Activated CD4-positive, alpha-beta T cell treated with anti-CD3 and anti-CD28 coated beads, Interleukin-2, amount 50 U/mL, for 16 hours (primary cell): ENCODE results near the gene EDAR.

Experiments used
- DNase-seq: peaks from one replicate; pipeline ENCODE4 v3.0.0-alpha.2; 2020

The EDAR gene

DNA sequence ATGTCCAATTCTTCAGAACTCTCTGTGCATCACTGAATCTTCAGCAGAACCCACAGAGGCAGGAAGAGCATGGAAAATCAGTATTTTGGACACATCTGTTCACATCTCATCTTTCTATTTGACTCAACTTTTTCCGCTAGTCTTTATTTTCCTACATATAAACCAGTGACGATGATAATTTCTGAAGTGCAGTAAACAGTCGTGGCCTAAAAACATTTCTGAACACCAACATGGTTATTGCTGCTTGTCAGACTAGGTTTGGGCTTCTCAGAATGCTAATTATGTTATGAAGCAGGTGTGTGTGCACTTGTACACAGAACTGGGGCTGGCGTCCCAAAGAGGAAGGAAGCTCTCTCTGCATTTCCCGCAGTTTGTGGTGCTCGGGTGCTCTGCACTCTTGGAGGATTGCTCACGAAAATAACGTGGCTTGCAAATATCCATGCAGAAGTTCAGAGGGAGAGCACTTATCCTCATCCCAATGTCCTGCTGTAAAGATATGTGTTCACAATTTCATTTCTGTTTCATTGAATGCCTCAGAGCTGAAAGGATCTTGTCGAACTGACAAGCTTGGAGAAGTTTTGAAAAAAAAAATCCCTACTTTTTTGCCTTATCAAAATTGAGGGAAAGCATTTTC lies 50.8 kb downstream of the EDAR start:
- DNase-seq: peak; percentile 38

- DNase-seq: no peak
These were observed 51.5 kb downstream of the EDAR start for GRCh38 chr2:108937367-108938017.

GRCh38 chr2:108936866-108937265 lies 52.2 kb downstream of the EDAR start:
- no peak for DNase-seq

DNA sequence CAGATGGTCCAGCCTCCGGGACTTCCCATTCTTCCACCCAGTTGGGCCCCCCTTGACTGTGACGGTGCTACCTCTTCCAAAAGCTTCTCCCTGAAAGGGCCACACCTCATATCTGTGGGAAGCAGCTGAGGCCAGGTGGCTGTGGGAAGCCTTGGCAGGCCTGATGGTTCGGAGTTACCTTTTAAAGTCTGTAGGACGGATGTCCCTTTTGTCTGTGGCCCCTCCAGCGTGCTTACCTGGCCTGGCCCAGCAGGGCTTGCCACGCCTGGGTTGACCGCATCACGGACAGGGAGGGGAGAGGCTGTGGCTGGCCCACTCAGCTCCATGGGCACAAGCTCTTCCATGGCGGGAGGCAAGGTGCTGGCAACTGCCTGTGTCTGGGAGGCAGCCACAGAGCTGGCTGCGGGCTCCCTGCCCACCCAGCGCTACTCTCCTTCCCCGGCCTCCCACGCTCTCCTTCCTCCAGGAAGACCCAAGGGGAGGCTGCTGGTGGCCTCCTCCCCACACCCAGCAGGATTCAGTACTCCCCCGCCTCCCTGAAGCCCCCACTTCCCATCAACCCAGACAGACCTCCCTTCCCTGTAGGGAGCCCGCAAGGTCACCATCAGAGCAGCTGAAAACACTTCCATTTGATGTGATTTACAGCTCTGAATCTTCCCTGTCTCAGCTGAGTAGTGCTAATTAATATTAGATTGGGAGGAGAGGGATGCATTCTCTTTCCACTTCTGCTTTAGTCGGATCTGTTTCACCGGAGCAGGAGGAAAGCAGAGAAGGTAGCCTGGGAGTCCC lies 52.8 kb downstream of the EDAR start:
- no peak for DNase-seq

- DNase-seq: no peak
These were observed 53.7 kb downstream of the EDAR start for GRCh38 chr2:108935271-108935741.

GRCh38 chr2:108934583-108935245 lies 54.3 kb downstream of the EDAR start:
- no peak for DNase-seq

- DNase-seq: no peak
These were observed 54.9 kb downstream of the EDAR start for GRCh38 chr2:108934151-108934550.

DNA sequence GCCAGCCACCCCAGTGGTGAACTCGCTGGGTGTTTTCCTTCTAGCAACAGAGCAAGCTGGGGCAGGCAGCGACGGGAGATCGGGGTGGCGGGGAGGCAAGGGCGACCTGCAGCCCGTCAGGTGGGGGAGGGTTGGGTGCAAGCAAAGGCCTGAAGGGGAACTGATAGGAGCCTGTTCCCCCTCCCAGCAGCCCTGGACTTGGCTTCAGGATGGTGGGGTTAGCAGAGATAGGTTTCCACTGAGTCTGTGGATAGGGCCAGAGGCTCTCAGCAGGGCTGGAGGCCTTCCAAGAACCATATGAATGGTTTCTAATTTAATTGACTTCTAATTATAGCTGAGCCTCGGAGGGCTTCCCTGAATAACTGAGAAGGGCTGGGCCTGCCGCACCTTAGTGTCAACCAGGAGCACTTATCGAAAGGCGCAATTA lies 55.3 kb downstream of the EDAR start:
- DNase-seq: no peak

- no peak for DNase-seq
These were observed 56.2 kb downstream of the EDAR start for GRCh38 chr2:108932736-108933332.

DNA sequence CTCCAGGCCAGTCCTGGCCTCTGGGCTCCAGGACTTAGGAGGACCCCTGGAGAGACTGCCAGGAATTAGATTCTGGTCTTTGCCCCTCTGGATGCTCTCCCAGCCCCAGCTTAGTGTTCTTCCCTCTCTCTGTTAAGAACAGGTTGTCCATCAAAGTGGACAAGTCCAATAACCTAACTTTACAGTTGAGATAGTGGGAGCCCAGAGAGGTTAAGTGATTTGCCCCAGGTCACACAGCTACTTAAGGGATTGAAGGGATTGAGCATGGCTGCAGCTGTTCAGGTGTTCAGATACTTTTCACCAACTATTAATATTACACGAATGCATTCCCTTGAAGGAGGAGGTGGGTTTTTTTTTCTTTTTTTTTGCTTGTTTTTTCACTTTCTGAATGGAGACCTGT lies 57.6 kb downstream of the EDAR start:
- no peak for DNase-seq

DNA sequence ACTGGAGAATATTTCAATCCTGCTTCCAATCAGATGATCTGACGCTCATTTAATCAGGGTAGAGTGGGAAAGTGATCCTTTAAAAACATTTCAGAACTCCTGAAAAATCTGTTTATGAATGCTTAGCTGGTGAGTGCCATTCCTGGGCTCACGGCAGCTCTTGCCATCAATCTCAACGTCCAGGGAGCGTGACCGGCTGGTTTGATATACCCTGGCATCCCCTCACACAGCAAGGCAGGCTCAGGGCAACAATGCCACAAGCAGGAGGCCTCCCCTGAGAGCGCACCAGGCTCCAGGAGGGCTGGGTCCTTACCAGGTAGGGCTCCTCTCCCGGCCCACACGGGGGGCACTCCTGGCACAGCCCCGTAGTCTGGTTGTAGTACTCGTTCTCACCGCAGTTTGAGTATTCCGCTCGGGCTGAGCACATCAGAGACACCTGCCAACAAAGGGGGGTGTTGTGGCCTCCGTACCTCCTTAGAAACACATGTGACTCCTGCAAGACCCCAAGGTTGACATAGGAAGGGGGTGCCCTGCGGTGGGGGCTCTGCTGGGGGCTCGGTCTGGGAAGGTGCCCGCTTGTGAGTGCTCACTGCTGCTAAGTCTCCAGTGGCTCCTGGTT lies 59.1 kb downstream of the EDAR start:
- DNase-seq: no peak

DNA sequence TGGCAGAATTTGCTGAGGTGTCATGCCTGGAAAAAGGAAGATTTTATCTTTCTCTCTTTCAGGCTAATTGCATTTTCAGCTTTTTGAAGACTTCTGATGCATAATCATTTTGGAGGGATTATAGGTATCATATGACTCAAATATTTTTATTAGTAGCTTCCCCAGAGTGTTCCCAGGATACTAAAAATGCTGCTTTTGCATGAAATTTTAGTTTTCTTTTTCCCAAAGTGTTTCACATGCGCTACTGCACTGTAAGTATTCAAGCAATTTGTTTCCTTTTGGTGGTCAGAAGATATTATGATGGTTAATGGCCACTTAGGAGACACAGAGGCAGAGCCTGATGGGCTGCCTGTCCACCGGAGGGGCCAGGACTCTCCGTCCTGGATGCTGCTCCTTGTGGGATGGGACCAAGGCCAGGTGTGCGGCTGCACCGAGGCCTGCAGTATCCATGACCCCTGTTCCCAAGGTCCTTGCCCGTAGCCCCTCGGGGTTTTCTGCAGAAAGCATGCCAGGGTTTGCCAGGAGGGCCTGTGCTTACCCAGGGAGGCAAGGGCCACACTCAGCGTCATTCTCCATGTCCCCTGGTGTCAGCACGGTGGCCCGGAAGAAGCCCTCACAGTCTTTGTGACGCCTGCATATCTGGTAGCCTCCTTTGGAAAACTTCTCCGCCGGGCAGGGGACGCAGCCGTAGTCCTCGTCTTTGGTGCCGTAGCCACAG lies 60.2 kb downstream of the EDAR start:
- no peak for DNase-seq

DNA sequence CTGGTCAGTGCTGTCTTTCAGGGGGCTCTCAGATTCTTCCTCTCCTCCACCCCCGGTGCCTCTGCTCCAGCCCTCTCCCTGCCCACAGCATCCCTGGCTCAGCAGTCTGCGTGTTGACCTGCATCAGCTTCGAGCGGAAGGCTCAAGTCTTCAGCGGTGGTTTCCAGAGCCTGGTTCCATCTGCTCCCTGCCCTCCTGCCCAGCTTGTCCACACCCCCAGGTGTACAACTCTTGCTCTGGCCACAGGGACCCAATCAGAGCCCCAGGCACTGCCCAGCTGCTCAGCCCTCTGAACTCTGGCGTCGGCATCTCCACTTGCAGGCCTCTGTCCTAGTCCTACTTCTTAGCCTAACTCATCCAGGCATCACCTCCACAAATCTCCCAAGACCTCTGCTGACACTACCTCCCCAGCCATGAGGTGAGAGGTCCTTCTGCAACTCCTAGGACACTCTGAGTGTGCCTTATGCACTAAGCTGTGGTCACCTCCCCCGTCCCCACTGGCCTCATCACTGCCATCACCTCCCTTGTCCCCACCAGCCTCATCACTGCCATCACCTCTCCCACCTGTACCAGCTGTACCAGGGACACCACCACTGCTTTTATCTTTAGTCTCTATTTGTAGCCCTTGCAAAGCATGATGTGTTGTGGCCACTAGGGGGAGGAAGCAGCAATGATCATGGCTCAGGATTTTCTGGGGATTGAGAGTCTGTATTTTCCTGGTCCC lies 60.9 kb downstream of the EDAR start:
- DNase-seq: peak; percentile 28

- no peak for DNase-seq
These were observed 61.6 kb downstream of the EDAR start for GRCh38 chr2:108927405-108927804.

DNA sequence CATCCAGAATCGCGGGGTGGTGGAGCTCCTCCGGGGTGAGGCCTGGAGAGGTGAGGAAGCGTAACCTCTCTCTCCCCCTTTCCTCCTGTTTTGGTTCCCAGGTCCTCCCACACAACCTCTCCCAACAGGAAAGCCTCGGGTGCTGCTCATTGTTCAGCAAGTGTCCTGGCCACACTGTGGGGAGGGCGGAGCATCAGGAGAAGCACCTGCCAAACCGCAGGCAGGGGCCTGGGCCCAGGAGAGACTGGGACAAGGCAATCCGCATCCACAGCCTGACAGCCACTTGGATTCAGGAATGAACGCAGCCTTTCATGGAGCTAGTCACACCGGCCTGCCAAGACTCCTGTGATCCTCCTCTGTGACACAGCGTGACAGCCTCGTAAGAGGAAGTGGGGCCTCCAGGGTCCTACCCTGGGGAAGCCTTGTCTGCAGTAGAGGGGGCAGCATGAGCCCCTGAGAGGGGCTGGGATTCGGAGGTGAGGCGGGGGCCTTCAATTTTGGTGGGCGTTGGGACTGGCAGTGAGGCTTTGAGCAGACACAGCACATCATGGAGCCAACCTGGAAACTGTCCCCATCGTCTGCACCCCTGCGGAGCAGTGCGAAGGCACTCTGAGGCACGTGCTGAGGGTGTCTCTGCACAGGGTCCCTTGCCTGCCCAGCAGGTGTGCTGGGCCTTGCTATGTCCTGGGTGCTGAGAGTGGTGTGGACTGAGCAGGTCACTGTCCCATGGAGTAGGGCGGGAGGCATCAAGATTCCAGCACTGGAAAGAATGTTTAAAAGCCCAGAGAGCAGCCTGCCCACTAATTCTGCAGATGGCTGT lies 62.2 kb downstream of the EDAR start:
- DNase-seq: no peak

DNA sequence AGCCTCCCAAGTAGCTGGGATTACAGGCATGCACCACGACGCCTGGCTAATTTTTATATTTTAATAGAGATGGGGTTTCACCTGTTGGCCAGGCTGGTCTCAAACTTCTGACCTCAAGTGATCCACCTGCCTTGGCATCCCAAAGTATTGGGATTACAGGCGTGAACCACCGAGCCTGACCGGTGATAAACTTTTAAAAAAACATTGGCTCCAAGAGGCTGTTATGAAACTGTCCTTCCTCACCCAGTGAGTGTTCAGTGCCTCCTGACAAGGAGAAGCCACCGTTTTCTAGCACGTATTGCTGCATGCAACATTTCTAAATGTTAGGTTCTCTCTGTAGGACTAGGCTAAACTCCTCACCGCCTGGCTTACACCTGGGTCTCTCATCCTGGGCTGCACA lies 63.3 kb downstream of the EDAR start:
- DNase-seq: no peak

GRCh38 chr2:108925286-108925685 lies 63.7 kb downstream of the EDAR start:
- no peak for DNase-seq

- no peak for DNase-seq
These were observed 64.3 kb downstream of the EDAR start for GRCh38 chr2:108924580-108925251.

- no peak for DNase-seq
These were observed 65.1 kb downstream of the EDAR start for GRCh38 chr2:108923736-108924579.
